ENCODE measurements around the gene CSNK1A1.
"Not testable (repeated sequence)": the region's sequence is repeated elsewhere in the genome, so short reads cannot be mapped to it uniquely, and the experiment has no call there.

The CSNK1A1 gene

DNA sequence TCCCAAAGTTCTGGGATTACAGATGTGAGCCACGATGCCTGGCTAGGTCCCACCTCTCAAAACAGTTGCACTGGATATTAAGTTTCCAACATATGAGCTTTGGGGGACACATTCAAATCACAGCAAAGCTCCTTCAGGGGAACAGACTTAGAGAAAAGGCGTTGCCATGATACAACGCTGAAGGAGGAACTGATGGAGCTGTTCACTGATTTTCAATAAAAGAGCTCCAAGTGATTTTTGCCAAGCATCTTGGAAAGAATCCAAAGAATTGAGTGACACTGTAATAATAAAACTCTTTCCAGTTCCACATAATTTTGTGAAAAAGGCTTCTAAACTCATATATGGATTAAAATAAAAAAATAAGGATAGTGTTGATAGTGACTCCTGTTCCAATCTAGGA is 72.5 kb downstream of the CSNK1A1 start:
- TF ChIP-seq ZNF274 (IDR thresholded peaks at IDR 0.05; ENCODE audit: low read depth, low read length), result no peak
- H3K4me3 ChIP-seq (ENCODE audit: low read length), result no peak overlapping the region

DNA sequence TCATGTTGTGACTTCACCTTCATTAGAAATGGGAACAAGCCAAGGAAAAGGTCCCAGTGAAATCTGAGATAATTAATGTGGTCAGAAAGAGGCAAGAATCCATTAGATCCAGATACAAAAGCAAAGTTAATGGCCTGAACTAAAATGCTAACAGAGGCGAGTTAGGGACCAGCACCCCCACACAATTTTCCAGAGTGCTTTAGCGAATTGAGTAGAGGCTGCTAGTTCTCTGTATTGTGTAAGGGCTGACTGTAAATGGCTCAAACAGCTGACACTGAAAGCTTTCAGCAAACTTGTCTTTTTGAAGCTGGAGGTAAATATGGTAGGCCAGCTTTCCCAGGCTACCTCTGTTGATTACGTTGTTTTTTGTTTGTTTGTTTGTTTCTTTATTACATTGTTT is 75.5 kb downstream of the CSNK1A1 start:
- no peak for TF ChIP-seq ZNF274 (IDR thresholded peaks at IDR 0.05; ENCODE audit: low read depth, low read length)
- H3K4me3 ChIP-seq (ENCODE audit: low read length), result no peak overlapping the region

DNA sequence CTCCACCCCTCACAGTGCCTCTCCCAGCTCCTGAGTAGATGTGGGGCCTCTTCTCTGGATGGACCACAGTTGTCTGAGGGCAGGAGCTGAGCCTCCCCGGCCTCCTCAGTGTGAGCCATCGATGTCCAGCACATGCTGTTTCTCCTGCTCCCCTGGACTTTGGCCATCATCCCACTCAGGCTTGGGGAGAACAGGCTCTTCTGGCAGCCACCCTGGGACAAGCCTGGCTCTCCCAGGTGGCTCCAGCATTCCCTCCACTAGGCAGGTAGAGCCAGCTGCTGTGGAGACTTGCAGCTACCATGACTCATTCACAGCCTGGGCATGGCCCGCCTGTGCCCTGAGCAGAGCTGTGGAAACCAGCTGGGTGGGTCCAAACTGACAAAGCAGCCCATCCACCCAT is 77.0 kb downstream of the CSNK1A1 start:
- no peak for TF ChIP-seq ZNF274 (IDR thresholded peaks at IDR 0.05; ENCODE audit: low read depth, low read length)
- H3K4me3 ChIP-seq (ENCODE audit: low read length), result no peak overlapping the region

DNA sequence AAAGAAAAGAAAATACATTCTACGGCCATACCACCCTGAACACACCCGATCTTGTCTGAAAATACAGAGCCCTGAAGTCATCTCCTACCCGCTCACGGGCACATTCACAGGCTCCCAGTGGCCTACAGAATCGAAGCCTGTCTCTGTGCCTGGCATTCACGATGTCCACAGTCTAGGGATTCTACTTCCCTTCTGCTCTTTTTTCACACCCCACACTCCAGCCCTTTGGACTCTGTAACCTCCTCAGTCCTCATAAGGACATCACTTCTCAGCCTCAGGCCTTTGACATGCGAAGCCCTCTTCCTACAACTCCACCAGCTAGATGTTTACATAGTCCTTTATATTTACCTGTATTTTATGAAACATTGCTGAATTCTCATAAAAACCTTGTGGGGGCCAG is 77.8 kb downstream of the CSNK1A1 start:
- no peak for TF ChIP-seq ZNF274 (IDR thresholded peaks at IDR 0.05; ENCODE audit: low read depth, low read length)
- no peak overlapping the region for H3K4me3 ChIP-seq (ENCODE audit: low read length)

DNA sequence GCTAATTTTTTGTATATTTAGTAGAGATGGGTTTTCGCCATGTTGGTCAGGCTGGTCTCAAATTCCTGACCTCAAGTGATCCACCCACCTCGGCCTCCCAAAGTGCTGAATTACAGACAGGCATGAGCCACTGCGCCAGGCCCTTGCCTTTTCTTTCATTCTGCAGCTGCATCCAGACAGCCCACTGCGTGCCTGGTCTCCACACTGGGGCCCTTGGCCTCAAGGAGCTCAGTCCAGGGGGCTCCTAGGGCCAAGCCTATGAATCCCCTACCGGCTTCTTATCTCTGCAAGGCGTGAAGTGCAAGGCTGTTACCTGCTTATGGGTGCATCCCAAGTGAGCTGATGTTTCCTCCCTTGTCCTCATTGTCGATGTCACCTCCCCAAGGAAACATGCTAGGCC is 78.8 kb downstream of the CSNK1A1 start:
- no peak for TF ChIP-seq ZNF274 (IDR thresholded peaks at IDR 0.05; ENCODE audit: low read depth, low read length)
- no peak overlapping the region for H3K4me3 ChIP-seq (ENCODE audit: low read length)

DNA sequence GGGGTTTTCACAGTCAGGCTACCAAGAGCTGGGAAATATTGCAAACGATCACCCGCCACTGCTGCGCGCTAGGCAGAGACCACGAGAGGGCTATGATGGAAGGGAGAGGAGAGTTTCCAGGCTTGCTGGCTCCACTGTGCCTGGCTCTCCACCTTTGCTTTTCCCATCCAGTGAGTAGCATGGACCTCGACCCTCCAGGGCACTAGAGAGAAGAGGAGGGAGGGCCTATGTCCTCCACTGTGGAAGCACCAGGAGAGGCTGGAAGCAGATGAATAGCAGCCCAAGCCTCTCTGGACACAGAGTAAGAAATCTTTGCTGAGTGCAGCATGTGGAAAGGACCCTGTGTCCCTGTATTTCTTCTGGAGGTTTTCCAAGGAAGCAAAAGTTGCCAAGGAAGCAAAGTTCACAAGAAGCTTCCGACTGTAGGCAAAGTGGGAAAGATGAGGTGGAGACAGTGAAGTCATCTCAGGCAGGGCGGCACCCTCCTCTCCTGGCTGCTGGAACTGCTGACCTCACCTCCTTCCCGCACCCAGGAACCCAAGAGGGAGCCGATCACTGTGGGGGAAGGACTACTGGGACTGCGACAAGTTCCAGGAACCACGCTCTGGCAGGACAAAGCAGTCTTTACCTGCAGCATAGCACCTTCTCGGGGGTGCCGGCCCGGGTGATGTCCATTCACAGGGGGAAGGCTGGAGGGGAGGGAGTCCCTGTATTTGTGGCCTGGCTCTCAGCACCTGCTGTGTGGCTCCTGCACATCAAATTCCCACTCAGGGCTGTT is 79.6 kb downstream of the CSNK1A1 start:
- no peak for TF ChIP-seq ZNF274 (IDR thresholded peaks at IDR 0.05; ENCODE audit: low read depth, low read length)
- no peak overlapping the region for H3K4me3 ChIP-seq (ENCODE audit: low read length)

DNA sequence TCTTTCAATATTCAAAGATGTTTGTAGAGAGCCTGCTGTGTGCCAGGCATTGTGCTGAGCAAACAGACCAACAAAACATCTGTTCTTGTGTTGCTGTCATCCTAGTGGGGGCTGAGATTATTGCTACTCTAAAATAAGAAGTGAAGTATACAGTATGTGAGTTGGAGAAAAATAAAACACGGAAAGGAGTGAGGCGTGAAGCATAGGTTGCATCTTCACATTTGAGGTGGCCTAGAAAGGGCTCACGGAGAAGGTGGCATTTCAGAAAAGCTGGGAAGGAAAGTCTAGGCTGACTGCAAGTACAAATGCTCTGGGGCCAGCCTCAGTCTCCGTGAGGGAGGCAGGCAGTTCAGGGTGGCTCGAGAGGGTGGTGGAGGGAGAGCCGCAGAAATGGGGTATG is 80.3 kb downstream of the CSNK1A1 start:
- no peak for TF ChIP-seq ZNF274 (IDR thresholded peaks at IDR 0.05; ENCODE audit: low read depth, low read length)
- H3K4me3 ChIP-seq (ENCODE audit: low read length), result no peak overlapping the region

DNA sequence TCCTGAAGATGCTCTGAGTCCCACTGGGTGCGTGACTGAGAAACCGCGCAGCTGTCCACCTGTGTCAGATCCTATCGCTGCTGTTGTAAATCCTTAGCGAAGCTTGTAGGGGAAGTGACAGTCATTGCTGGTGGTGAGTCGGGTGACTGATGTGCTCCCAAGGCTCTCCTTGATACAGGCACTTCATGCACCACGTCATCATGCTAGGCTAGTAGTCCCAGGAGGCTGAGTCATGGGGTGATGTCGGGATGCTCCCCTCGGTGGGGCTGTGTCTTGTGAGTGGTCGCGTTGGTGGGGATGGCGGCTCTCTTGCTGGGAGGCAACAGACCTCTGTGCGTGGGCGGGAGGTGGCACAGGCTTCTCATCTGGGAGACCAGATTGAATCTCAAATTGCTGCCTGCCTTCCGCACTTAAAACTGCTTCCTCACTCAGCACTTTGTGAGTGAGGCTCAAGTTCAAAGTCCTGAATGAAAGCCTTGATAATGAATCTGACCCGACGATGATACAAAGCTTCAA is 84.7 kb downstream of the CSNK1A1 start:
- TF ChIP-seq ZNF274 (IDR thresholded peaks at IDR 0.05; ENCODE audit: low read depth, low read length), result no peak
- H3K4me3 ChIP-seq (ENCODE audit: low read length), result no peak overlapping the region

DNA sequence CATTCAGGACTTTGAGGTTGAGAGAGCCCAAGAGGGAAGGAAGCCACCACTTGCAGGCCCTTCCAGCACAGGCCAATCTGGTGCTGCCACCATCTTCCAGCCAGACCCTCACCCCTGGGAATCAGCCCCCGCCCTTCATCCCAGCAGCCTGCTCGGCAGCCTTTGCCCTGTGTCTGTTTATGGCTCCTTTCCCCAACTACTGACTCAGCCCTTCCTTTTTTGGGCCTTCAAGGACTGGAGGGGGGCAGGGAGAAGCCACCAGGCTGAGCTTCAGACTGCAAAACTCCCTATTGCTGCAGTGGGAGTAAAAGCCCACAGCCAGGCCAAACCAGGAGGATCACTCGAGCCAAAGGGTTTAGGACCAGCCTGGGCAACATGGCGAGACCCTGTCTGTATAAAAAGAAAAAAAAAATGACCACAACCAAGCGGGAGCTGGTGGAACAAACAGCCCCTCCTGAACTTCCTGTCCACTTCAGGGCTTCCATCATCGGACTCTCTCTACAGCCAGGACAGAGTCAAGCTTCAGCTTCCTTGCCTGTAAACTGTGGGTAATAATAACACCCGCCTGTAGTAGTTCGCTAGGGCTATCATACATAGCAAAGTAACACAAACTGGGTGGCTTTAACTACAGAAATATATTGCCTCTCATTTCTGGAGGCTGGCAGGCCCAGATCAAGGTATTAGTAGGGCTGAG is 86.3 kb downstream of the CSNK1A1 start:
- H3K4me3 ChIP-seq (ENCODE audit: low read length), result no peak overlapping the region
- TF ChIP-seq ZNF274 (IDR thresholded peaks at IDR 0.05; ENCODE audit: low read depth, low read length), result no peak

DNA sequence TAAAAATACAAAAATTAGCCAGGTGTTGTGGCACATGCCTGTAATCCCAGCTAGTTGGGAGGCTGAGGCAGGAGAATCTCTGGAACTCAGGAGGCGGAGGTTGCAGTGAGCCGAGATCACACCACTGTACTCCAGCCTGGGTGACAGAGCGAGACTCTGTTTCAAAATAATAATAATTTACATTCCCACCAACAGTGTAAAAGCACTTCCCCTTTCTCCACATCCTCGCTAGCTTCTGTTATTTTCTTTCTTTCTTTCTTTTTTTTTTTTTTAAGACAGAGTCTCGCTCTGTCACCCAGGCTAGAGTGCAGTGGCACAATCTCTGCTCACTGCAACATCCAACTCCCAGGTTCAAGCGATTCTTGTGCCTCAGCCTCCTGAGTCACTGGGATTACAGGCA is 89.3 kb downstream of the CSNK1A1 start:
- not testable (repeated sequence) for H3K4me3 ChIP-seq (ENCODE audit: low read length)

DNA sequence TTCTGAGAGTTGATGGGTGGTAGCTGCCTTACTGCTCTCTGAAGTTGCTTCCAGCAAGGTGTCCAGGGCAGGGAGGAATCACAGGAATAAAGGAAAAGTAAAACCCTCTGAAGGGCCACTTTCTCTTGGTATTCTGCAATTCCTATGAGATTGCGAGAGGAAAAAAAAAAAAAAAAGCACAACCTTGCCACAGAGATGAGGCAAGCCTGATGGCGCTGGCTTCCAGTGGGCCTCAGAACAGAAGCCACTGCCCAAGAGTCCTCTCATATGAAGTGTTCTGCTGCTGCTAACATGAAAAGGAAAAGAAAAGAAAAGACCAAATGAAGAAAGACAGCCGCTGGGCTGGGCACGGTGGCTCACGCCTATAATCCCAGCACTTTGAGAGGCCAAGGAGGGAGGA is 91.3 kb downstream of the CSNK1A1 start:
- no peak overlapping the region for H3K4me3 ChIP-seq (ENCODE audit: low read length)
- TF ChIP-seq ZNF274 (IDR thresholded peaks at IDR 0.05; ENCODE audit: low read depth, low read length), result no peak

DNA sequence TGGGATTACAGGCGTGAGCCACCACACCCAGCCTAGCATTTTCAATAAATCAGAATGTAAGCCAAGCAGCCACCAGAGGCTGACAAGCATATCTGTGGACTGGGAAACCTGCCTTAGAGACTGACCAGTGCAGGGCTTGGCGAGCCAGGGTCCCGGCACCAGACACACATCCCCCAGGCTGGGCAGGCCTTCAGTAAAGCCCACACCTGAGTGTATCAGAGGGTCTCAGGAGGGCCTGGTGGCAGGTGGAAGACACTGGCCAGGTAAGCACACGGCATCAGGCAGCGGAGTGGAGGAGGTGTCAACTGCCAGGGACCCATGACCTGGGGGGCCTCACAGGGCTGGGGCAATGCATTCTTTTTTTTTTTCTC is 93.9 kb downstream of the CSNK1A1 start:
- TF ChIP-seq ZNF274 (IDR thresholded peaks at IDR 0.05; ENCODE audit: low read depth, low read length), result no peak
- no peak overlapping the region for H3K4me3 ChIP-seq (ENCODE audit: low read length)

DNA sequence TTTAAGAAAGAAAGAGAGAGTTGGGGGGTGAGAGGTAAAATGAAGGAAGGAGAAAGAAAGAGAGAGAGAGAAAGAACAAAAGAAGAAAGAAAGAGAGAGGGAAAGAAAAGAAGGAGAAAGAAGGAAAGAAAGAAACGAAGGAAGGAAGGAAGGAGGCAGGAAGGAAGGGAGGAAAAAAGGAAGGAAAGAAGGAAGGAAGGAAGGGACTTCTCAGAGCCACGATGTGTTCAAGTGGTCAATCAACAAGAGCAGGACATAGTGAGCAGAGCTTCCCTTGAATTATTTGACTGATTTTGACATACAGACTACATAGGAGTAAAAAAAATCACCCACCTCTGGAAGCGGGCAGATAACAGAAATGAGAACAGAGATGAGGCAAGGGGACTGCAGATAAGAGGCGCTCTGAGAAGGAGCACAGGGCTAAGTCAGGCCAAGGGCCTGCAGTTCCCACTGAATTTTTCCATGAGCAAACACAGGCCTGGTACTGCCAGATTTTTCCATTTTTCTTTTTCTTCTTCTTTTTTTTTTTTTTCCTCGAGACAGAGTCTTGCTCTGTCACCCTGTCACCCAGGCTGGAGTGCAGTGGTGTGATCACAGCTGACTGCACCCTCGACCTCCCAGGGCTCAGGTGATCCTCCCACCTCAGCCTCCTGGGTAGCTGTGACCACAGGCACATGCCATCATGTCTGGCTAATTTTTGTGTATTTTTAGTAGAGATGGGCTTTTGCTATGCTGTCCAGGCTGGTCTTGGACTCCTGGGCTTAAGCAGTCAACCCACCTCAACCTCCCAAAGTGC is 94.4 kb downstream of the CSNK1A1 start:
- TF ChIP-seq ZNF274 (IDR thresholded peaks at IDR 0.05; ENCODE audit: low read depth, low read length), result no peak
- H3K4me3 ChIP-seq (ENCODE audit: low read length), result no peak overlapping the region

DNA sequence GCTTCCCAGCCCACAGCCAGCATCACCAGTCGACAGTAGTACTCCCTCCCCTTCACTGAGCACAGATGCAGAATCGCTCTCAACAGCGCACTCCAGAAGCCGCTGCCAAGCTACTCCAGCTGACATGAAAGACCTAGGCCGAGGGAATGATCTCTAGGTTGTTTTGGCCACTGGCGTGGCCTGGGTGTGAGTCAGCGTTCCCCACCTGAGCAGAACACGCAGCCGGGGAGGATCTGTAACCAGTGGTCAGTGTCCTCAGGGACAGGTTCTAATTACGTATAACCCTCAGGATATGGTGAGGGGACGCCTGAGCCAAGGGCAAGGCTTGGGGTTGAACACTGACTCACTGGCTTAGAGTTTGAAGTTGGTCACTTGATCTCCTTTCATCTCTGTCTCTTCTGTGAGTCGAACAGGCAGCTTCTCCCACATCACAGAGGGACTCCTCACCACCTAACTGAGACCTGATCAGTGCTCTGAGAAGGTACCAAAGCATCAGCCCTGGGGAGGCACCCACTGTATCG is 95.3 kb downstream of the CSNK1A1 start:
- no peak overlapping the region for H3K4me3 ChIP-seq (ENCODE audit: low read length)
- no peak for TF ChIP-seq ZNF274 (IDR thresholded peaks at IDR 0.05; ENCODE audit: low read depth, low read length)
